Astrocyte (in vitro differentiated cells and primary cell): Measurements from ENCODE around the gene ACAN. TPM values are rescaled to one million over a fixed set of nuclear protein-coding genes. Genes with fewer than 3 reads are reported as not detected.

Source experiments
- DNase-seq: peaks from one replicate; pipeline ENCODE4 v3.0.0-alpha.2; 2010; ENCODE audit warnings: low read depth
- FAIRE-seq: peaks from 2 replicates; lab custom pipeline; 2011; peaks lifted over from hg19 to GRCh38; lab: Jason Lieb, UNC
- H2AFZ ChIP-seq: 2 replicates; pipeline ENCODE4 v1.6.0; 2012; ENCODE audit warnings: low read depth, low read length, inconsistent platforms
- H3K27ac ChIP-seq: 2 replicates; pipeline ENCODE4 v1.5.1; 2011; ENCODE audit warnings: low read depth, low read length, inconsistent platforms
- H3K27me3 ChIP-seq: 2 replicates; pipeline ENCODE4 v1.6.0; 2011; ENCODE audit warnings: low read length, inconsistent platforms; ENCODE audit not compliant: insufficient read depth
- H3K36me3 ChIP-seq: 2 replicates; pipeline ENCODE4 v1.5.1; 2011; ENCODE audit warnings: low read length, inconsistent platforms; ENCODE audit not compliant: insufficient read depth
- H3K4me1 ChIP-seq: 2 replicates; pipeline ENCODE4 v1.5.1; 2011; ENCODE audit warnings: low read length, inconsistent platforms; ENCODE audit not compliant: insufficient read depth
- H3K4me2 ChIP-seq: 2 replicates; pipeline ENCODE4 v1.6.0; 2012; ENCODE audit warnings: low read length, inconsistent platforms
- H3K4me3 ChIP-seq: 2 replicates; pipeline ENCODE4 v1.5.1; 2011; ENCODE audit warnings: low read depth, mild to moderate bottlenecking, low read length, inconsistent platforms; ENCODE audit not compliant: insufficient read depth
- H3K79me2 ChIP-seq: 2 replicates; pipeline ENCODE4 v1.6.0; 2012; ENCODE audit warnings: mild to moderate bottlenecking, low read length, inconsistent platforms; ENCODE audit not compliant: insufficient read depth
- H3K9ac ChIP-seq: 2 replicates; pipeline ENCODE4 v1.6.0; 2012; ENCODE audit warnings: mild to moderate bottlenecking, low read length, inconsistent platforms
- H3K9me3 ChIP-seq: 2 replicates; pipeline ENCODE4 v1.5.1; 2012; ENCODE audit warnings: low read depth, mild to moderate bottlenecking, low read length, inconsistent platforms; ENCODE audit not compliant: insufficient read depth
- H4K20me1 ChIP-seq: 2 replicates; pipeline ENCODE4 v1.6.0; 2012; ENCODE audit warnings: low read length, inconsistent platforms; ENCODE audit not compliant: insufficient read depth
- H3K27ac Mint-ChIP-seq: one replicate; pipeline ENCODE4 v1.8.0; 2021; ENCODE audit warnings: mild to moderate bottlenecking, mixed read lengths; ENCODE audit not compliant: unreplicated experiment
- H3K27me3 Mint-ChIP-seq: one replicate; pipeline ENCODE4 v1.8.0; 2021; ENCODE audit warnings: low read depth, mixed read lengths; ENCODE audit not compliant: unreplicated experiment
- H3K36me3 Mint-ChIP-seq: one replicate; pipeline ENCODE4 v1.8.0; 2021; ENCODE audit warnings: low read depth, mixed read lengths; ENCODE audit not compliant: unreplicated experiment
- H3K4me1 Mint-ChIP-seq: one replicate; pipeline ENCODE4 v1.8.0; 2021; ENCODE audit warnings: low read depth, mixed read lengths; ENCODE audit not compliant: unreplicated experiment
- H3K4me3 Mint-ChIP-seq: one replicate; pipeline ENCODE4 v1.8.0; 2021; ENCODE audit warnings: mild to moderate bottlenecking, moderate library complexity, mixed read lengths; ENCODE audit not compliant: unreplicated experiment
- H3K9me3 Mint-ChIP-seq: one replicate; pipeline ENCODE4 v1.8.0; 2021; ENCODE audit warnings: mild to moderate bottlenecking, mixed read lengths; ENCODE audit not compliant: unreplicated experiment
- EZH2 ChIP-seq: IDR thresholded peaks from 2 replicates; pipeline ENCODE4 v1.6.1; 2012; ENCODE audit warnings: mild to moderate bottlenecking, low read length, inconsistent platforms; ENCODE audit not compliant: insufficient read depth
- total RNA-seq: library from RNA; stranded (reverse); gene quantifications from 2 replicates; pipeline ENCODE4 v1.2.1, GENCODE V29; 2021
- TF ChIP-seq, protein P1 (sequence below): IDR thresholded peaks from 2 replicates; pipeline ENCODE4 v1.5.1; 2011; ENCODE audit warnings: low read depth, mild to moderate bottlenecking, inconsistent platforms, low read length, moderate library complexity; ENCODE audit not compliant: insufficient read depth

The ACAN gene
- total RNA-seq, 1 donor from 2014 or later = 0.34 TPM

DNA sequence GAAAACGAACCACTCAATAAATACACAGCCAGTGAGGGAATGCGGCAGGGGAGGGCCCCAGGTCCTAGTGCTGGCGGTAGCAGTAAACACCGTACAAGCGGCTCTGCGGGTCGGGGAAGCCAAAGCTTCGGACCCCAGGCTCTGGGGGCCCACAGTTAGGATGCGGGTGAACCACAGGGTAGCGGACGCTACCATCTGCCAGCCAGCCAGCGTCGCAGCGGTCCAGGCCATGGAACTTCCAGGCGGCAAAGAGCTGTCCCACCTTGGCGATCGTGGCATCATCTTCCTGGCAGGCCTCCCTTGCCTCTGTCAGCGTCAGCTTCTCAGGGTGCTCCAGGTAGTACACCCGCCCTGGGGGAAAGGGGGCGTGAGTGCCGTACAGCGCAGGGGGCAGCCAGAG, 74.7 kb downstream of the ACAN start:
- Mint-ChIP-seq H3K27me3 (peaks cover 14% of the 10 kb centered on the region), H3K4me3 (no peak overlapping the region), H3K27ac (no peak overlapping the region), H3K4me1 (peaks cover 3% of the 10 kb centered on the region), H3K36me3 (peaks cover 8% of the 10 kb centered on the region), H3K9me3 (peaks cover 2% of the 10 kb centered on the region)
- Histone ChIP-seq H3K9me3 (no peaks in the 10 kb centered on the region), H3K79me2 (no peaks in the 10 kb centered on the region), H3K36me3 (no peaks in the 10 kb centered on the region), H3K27me3 (no peaks in the 10 kb centered on the region), H3K4me3 (no peak overlapping the region), H3K27ac (no peak overlapping the region), H3K4me1 (peaks cover 10% of the 10 kb centered on the region), H4K20me1 (no peaks in the 10 kb centered on the region), H3K4me2 (no peak overlapping the region), H3K9ac (no peak overlapping the region), H2AFZ (no peak overlapping the region)
- DNase-seq (no peak), FAIRE-seq (no peak)
- TF ChIP-seq EZH2 = no peak
- TF ChIP-seq, protein P1, sequence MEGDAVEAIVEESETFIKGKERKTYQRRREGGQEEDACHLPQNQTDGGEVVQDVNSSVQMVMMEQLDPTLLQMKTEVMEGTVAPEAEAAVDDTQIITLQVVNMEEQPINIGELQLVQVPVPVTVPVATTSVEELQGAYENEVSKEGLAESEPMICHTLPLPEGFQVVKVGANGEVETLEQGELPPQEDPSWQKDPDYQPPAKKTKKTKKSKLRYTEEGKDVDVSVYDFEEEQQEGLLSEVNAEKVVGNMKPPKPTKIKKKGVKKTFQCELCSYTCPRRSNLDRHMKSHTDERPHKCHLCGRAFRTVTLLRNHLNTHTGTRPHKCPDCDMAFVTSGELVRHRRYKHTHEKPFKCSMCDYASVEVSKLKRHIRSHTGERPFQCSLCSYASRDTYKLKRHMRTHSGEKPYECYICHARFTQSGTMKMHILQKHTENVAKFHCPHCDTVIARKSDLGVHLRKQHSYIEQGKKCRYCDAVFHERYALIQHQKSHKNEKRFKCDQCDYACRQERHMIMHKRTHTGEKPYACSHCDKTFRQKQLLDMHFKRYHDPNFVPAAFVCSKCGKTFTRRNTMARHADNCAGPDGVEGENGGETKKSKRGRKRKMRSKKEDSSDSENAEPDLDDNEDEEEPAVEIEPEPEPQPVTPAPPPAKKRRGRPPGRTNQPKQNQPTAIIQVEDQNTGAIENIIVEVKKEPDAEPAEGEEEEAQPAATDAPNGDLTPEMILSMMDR = no peak

DNA sequence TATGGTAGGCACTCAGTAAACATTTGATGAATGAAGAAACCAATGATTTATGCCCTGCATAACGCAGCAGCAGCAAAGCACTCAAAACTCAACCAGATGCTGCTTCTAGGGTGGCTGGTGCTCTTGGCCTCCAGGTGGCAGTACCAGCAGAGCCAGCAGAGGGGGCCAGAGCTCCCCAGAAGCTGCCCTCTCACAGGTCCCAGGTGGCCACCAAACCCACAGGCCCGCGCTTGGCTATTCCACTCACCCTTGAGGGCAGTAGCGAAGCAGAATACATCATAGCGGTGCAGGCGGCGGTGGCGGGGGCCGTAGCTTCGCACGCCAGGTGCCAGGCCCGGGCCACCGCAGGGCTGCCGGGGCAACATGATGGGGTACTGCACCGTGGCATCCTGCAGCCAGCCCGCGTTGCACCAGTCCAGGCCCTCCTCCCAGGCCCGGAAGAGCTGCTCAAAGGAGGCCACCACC, 75.5 kb downstream of the ACAN start:
- Histone ChIP-seq H3K27me3 (no peaks in the 10 kb centered on the region), H4K20me1 (no peaks in the 10 kb centered on the region), H3K36me3 (no peaks in the 10 kb centered on the region), H3K79me2 (no peaks in the 10 kb centered on the region), H3K4me1 (peaks cover 14% of the 10 kb centered on the region), H3K4me2 (no peak overlapping the region), H3K9me3 (no peaks in the 10 kb centered on the region), H3K4me3 (no peak overlapping the region), H2AFZ (no peak overlapping the region), H3K9ac (no peak overlapping the region), H3K27ac (no peak overlapping the region)
- FAIRE-seq (no peak), DNase-seq (no peak)
- H3K27me3 Mint-ChIP-seq = peaks cover 8% of the 10 kb centered on the region
- no peak overlapping the region for H3K27ac Mint-ChIP-seq
- no peak overlapping the region for H3K4me3 Mint-ChIP-seq
- peaks cover 4% of the 10 kb centered on the region for H3K36me3 Mint-ChIP-seq
- no peak for TF ChIP-seq EZH2
- TF ChIP-seq, protein P1 = peak; percentile 53
- peaks cover 3% of the 10 kb centered on the region for H3K4me1 Mint-ChIP-seq
- H3K9me3 Mint-ChIP-seq = peaks cover 2% of the 10 kb centered on the region

DNA sequence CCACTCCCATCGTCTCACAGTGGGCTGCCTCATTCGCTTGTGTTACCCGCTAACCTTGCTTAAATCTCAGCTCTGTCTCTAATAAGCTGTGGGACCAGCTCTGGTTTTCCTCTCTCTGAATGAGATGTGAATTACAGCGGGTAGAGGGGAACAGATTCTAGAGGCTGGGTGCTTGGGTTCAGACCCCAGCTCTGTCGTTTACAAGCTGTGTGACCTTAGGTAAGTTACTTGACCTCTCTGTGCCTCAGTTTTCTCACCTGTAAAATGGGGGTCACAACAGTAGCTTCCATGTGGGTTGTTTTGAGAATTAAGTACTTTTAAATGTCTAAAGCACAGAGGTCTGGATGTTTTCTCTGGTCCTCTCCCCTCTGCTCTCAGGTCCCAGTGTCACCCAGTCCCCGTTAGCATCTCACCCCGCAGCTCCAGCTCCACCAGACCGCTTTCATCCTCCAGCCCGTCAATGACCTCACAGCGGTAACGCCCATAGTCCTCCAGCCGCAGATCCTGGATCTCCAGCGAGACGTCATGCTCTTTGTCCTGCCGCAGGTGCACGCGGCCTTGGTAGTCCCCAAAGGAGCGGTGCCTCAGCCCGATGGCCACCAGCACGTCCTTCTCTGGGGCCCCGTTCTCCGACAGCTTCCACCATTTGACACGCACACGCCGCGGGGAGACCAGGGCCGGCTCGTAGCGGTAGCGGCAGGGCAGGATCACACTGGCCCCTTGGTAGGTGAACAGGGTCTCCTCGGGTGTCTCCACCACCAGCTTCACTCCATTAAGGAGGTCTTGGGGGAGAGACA, 77.9 kb downstream of the ACAN start:
- Mint-ChIP-seq H3K9me3 (peaks cover 2% of the 10 kb centered on the region), H3K27me3 (peaks cover 2% of the 10 kb centered on the region), H3K4me3 (no peak overlapping the region), H3K36me3 (peaks cover 8% of the 10 kb centered on the region), H3K27ac (no peak overlapping the region), H3K4me1 (peaks cover 3% of the 10 kb centered on the region)
- no peaks in the 10 kb centered on the region for H4K20me1 ChIP-seq
- no peaks in the 10 kb centered on the region for H3K79me2 ChIP-seq
- peaks cover 14% of the 10 kb centered on the region for H3K4me1 ChIP-seq
- no peak overlapping the region for H3K9ac ChIP-seq
- H3K27me3 ChIP-seq = no peaks in the 10 kb centered on the region
- FAIRE-seq (no peak), DNase-seq (no peak)
- no peak overlapping the region for H3K4me3 ChIP-seq
- no peaks in the 10 kb centered on the region for H3K36me3 ChIP-seq
- no peak overlapping the region for H2AFZ ChIP-seq
- H3K9me3 ChIP-seq = no peaks in the 10 kb centered on the region
- H3K27ac ChIP-seq = no peak overlapping the region
- TF ChIP-seq EZH2 = no peak
- TF ChIP-seq, protein P1 = no peak
- H3K4me2 ChIP-seq = no peak overlapping the region
